C4-2B (cell line): Measurements from ENCODE around the gene OR51L1.

Experiments used
- CTCF ChIP-seq: fragments of 450-650 bp; conservative IDR thresholded peaks from 2 replicates; pipeline ENCODE4 v1.5.1; 2017; ENCODE audit warnings: mild to moderate bottlenecking
- ZFX ChIP-seq: fragments of 450-650 bp; IDR thresholded peaks from 2 replicates; pipeline ENCODE4 v1.6.1; 2017

GRCh38 chr11:4982678-4983077, 12.0 kb upstream of the OR51L1 start:
- TF ChIP-seq CTCF = no peak
- no peak for TF ChIP-seq ZFX
